ENCODE results near the gene FBXW9.
A peak's percentile ranks its signal among the peaks of the same experiment; 100 is the strongest.
"Not testable (repeated sequence)": the region's sequence is repeated elsewhere in the genome, so short reads cannot be mapped to it uniquely, and the experiment has no call there.

FBXW9 gene

DNA sequence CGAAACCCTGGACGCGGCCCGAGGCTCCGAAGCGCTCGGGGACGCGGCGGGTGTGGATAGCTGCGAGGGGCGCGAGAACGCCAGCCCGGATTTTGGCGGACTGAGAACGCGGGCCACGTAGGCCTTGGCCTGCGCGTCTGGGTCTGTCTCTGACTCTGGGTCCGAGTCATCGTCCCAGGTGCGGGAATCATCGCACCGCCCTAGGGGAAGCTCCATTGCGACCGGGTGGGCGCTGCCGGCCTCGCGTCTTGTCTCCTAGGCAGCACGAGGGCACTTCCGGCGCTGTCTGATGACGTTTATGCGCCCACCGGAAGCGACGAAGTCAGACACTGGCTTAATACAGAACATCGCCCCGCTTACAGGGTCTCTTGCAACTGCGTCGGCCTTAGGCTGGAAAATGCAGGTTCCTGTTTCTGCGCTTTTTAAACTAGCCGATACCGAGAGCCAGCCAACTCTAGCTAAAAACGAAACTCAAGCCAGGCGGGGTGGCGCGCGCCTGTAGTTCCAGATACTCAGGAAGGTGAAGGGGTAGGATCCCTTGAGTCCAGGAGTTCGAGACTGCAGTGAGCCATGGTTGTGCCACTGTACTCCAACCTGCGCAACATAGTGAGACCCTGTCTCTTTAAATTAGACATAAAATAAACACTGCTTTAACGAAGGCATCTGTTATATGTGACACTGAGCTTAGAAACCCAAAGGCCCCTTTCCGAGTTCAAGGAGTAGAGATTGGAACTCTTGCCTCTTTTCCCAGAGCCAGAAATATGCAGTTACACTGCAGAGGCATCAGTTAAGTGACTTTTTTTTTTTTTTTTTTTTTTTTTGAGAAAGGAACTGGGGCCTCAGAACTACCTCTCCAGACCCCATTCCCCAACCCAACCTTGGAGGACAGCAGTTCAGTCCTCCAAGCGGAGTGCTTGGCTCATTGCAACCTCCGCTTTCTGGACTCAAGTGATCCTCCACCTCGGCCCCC lies at the start of gene FBXW9:
Gene FBXW9 (minus strand): TSS at position 266 of the 970 bp plus-strand sequence. CDS start 50 bp downstream, at position 216.
- DNase-seq: peak; percentile 77 to 93

DNA sequence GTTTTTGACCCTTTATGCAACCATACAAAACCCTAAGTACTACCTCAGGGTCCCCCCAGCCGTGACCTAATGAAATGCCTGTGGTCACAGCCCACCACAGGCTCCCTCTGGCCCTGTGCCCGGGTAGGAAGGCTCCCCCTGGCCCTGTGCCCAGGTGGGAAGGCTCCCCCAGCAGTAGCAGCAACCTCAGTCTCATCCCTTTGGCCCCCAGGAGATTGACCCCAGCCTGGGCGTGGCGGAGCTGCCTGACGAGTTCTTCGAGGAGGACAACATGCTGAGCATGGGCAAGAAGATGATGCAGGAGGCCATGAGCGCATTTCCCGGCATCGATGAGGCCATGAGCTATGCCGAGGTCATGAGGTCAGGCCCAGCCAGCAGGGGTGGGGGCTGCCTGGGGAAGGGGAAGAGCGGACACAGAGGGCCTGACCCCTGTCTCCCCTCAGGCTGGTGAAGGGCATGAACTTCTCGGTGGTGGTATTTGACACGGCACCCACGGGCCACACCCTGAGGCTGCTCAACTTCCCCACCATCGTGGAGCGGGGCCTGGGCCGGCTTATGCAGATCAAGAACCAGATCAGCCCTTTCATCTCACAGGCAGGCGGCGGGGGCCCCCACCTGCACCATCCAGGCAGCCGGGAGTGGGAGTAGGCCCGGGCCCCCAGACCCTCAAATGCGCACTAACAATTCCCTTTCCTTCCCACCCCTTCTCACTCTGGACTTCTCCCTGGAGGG lies 48.9 kb upstream of the FBXW9 start:
- no peak for DNase-seq

DNA sequence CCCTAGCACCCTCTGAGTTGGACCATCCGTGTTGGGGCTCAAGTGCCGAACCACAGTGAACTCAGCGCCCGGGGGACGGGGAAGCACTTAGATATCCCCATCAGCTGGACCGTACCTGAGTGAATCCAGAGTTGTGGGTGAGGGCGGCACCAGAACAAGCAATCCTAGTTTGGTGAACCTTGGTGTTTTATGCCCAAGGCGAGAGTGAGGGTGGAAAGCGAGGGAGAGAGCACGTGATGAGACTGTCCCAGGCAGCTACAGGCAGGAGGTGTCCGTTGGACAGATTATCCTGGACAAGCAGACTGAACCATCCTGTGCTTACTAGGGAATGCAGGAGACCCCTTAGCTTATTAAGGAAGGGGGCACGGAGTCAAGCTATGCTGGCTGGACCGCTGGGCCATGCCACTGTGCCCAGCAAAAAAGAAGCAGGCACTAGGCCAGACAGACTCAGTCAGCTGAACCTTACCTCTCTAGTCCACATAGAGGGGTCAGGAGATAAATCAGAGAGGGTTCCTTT lies 41.5 kb upstream of the FBXW9 start:
- no peak for DNase-seq

DNA sequence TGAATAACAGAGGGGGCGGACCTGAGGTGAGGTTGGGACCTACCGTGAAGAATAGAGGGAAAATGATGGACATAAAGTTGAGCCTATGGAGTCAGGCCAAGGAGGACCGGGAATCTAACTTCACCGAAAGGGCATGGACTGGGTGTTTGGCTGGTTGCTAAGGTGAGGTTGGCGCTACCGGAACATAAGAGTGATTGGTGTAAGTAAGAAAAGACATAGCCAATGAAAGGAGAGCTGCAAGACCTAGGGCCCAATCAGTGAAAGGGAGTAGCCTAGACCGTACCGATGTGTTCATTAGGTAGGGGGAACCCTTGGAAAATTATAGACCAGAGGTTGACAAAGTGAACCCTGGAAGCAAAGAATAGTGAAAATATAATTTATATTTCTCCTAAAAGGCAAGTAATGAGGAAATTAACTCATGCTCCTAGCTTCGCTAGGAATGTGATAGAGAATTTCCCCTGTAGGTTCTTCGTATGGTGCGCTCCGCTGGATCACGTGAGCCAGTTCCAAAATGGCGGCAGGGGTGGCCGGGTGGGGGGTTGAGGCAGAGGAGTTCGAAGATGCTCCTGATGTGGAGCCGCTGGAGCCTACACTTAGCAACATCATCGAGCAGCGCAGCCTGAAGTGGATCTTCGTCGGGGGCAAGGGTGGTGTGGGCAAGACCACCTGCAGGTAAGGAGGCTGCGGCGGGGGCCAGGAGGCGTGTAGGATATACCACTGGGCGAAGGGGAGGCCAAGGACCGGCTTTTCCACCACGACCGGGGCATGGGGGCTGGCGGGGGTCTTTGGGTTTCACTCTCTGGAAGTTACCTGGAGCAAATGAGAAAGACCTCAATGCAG lies 40.8 kb upstream of the FBXW9 start, which contains the start of gene GET3:
Gene GET3 (plus strand): TSS at position 503 of the 840 bp plus-strand sequence. CDS start 9 bp downstream, at position 512.
- DNase-seq: peak; percentile 83 to 99

DNA sequence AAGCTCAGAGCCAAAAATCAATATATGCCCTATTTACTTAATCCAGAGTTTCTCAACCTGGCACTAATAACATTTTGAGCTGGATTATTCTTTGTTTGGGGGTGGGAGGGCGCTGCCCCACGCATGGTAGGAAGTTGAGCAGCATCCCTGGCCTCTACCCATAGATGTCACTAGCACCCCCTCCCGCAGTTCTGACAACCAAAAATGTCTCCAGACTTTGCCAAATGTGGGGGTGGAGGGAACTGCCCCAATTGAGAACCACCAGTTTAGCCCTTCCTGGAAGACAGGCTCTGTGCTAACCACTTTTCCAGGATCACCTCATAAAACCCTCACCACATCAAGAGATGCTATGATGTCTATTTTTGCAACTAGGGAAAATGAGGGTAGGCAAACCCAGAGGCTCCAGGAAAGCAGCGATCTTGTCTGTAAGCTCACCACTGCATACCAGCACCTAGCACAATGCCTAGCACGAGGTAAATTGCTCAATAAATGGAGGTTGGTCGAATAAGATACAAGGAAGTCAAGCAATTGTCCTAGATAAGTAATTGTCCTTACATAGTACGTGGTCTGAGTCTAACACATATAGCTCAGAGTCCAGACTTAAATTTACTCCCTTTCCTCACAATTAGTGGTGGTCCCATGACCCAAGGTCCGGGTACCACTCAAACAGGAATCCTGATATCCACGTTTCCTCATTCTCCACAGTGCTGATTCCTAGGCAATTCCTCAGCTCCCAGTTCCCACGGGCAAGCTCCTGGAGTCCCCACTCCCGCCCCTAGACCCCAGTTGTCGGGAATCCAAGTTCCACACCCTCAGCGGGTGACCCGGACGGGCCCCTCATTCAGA lies 37.2 kb upstream of the FBXW9 start:
- peak in 1 of 2 donors; percentile 7 for DNase-seq

DNA sequence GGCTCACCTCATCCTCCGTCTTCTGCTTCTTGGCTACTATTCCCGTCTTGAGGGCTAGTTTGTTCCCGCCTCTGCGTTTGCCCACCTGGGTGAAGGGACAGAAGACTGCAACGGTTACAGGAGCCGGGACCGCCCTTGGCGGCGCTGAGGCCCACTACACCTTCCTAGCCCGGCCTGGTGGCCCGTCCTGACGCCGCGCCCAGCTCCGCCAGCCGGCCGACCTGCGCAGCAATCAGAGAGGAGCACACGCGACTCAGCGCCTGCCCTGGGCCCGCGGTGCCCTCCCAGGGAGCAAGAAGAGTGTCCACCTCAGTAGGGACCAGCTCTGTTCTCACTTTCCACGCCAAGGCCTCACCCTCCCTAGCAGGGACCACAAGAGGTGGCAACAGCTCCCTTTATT lies 34.9 kb upstream of the FBXW9 start:
- no peak for DNase-seq

DNA sequence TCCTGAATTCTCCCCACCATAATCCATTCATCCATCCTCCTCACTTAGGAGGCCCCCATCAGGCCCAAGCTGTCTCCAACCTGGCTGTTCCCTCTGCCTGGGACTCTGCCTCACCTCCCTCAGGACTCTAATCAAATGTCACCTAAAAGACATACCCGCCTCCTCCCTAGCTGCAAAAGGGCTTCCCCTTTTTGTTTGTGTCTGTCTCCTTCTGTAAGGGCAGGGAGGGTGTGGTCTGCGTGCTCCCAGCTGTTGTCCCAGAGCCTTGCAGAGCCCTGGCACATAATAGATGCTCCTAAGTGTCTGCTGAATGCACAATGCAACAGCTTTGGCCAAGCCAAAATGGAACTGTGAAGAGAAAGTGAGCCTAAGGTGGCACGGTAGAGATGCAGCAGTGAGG lies 33.6 kb upstream of the FBXW9 start:
- DNase-seq: no peak

DNA sequence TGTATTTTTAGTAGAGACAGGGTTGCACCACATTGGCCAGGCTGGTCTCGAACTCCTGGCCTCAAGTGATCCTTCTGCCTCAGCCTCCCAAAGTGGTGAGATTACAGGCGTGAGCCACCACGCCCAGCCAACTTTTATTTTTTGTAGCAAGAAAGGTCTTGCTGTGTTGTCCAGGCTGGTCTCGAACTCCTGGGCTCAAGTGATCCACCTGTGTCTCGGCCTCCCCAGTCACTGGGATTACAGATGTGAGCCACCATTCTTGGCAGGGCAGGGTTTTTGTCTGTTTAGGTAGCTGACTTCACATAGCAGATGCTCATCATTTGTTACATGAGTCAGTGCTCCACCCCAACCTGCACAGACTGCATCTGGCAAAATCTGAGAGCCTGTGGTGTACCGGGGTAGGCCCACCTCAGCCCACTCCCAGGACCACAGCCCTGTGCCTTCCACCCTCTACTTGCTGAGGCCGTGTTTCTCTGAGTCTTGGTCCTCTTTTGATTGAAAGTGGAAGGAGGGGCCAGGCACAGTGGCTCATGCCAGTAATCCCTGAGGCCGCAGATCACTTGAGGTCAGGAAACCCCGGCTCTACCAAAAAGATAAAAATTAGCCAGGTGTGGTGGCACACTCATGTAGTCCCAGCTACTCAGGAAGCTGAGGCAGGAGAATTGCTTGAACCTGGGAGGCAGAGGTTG lies 31.5 kb upstream of the FBXW9 start:
- no peak for DNase-seq

DNA sequence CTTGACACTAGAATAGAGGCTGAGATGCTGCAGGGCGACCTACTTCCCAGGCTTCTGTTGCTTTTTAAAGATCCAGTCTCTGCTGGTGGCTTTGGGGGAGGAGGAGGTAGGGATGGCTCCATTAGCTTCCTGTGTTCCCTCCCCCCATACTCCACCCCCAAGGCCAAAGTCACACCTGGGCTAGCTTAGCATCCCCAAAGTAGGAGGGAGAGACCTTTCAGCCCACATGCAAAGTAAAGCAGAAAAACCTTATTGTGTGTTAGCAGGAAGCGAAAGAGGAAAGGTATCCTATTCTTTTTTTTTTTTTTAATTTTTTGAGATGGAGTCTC lies 30.5 kb upstream of the FBXW9 start:
- no peak for DNase-seq

DNA sequence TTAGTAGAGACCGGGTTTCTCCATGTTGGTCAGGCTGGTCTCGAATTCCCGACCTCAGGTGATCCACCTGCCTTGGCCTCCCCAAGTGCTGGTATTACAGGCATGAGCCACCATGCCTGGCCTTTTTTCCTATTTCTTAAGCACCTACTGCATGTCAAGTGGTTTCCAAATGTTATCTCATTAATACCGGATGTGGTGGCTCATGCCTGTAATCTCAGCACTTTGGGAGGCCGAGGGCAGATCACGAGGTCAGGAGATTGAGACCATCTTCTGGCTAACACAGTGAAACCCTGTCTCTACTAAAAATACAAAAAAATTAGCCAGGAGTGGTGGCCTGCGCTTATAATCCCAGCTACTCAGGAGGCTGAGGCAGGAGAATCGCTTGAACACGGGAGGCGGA lies 29.2 kb upstream of the FBXW9 start:
- DNase-seq: not testable (repeated sequence)

DNA sequence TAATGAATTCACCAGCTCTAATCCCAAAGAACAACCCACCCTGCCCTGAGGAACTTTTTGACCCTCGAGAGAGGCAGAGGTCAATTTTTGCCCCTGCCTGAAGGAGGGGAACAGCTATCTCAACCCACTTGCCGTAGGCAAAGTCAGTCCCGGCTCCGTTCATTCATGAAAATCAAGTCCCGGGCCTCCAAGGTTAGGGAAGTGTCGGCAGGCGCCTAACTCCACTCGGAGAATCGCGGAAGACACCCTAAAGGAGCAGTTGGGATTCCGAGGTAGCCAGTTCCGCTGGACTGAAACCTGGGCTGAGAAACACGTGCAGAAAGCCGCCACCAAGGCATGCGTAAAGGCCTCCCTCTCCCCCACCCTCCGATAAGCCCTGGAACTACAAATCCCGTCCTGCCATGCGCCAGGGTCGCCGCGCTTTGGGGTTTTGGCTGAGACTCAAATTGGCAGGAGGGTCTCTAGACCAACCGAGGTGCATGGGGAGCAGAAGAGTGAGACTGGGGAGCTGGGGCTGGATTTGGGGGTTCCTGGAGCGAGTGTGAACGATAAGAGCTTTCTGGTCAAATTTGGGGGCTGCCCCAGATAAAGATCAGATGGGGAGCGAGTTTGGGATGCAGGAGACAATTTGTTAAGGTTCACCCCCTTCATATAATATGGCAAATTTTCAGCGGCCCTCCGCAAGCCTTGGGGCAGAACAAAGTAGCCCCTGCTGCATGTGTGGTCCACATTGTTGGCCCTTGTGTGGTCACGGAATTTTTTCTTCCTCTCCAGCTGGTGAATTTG lies 27.4 kb upstream of the FBXW9 start, which contains the start of gene TNPO2:
Gene TNPO2 (minus strand): TSS at position 292 of the 786 bp plus-strand sequence. CDS start 2,955 bp downstream, outside the sequence.
- peak; percentile 15 to 58 for DNase-seq

DNA sequence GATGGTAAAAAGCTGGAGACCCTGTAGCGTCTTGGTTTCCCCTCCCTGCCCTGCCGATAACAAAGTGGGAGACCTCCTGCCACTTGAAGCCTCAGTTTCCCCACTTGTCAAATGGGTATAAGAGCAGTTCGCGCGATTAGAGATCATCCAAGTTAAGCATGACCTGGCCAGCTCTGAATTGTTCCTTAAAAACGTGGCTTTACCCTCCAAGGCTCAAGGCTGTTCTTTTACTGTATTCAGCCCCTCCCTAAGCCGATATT lies 26.9 kb upstream of the FBXW9 start:
- no peak for DNase-seq

DNA sequence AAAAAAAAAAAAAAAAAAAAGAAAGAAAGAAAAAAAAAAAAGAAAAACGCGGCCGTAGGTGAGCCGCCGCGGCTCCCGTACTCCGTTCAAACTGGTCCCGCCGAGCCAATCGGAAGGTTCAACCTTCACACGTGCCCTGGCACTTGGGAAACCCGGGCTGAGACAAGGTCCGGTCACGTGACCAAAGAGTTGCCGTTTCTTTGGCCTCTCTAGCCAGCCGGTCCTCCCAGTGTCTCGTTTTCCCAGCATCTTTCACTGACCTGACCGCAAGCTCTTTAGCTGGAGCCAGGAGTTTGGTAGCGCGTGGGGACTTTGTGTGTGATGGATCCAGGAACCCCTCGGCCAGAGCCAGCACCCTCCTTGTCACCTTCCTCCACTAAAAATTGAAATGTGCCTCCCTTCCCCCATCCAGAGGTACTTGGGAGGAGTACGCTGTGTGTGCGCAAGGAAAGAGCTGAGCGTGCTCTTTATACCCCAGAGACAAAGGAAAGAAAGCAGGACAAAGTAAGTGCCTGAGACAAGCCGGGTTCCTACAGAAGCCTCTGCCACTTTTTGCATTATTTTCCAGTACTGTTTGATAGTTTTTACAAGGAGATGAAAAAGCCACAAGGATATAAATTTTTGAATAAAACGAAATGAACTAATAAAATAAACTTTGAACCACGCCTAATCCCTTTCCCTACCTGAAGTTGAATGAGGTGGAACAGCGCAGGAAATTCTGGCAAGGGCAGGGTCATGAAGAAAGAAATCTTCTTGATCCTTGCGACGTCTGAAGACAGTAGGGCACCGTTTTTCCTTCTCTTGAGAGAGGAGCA lies 26.3 kb upstream of the FBXW9 start:
- DNase-seq: peak; percentile 90 to 96

DNA sequence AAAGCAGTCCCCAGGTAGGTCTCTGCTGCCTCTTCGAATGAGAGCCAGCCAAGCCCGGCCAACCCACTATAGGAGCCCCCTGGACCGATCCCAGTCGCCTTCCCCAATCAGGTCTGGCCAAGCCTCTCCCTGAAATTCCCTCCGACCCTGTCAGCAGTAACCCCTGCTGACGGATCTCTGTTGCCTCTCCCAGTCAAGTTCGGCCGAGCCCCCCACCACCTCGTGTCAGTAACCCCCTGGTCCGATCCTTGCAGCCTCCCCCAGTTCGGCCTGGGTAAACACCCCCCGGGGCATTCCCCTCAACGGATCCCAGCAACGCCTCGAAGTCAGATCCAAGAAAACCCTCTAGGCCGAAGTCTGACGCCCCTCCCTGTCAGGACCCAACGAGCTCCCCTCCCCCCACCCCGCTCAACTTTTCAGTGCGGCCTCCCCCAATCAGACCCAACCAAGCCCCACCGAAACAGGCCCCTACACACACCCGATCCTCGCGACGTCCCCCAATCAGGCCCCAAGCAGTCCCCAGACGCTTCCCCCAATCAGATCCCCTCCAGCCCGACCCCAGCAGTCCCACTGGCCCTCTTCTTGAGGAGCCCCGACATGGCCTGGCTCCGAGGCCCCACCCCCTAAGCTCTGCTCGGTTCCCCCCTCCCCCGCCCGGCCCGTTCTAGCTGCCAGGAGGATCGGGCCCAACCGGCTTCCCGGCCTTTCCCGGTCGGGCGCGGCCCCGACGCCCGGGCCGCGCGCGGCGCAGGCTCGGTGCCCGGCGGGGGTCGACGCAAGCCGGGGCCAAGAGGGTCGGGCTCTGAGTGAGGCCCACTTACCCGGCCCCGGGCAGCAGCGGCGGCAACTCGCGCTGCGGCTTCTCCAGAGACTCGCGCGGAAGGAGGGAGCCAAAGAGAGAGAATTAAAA lies 25.5 kb upstream of the FBXW9 start:
- peak in 1 of 2 donors; percentile 55 for DNase-seq

DNA sequence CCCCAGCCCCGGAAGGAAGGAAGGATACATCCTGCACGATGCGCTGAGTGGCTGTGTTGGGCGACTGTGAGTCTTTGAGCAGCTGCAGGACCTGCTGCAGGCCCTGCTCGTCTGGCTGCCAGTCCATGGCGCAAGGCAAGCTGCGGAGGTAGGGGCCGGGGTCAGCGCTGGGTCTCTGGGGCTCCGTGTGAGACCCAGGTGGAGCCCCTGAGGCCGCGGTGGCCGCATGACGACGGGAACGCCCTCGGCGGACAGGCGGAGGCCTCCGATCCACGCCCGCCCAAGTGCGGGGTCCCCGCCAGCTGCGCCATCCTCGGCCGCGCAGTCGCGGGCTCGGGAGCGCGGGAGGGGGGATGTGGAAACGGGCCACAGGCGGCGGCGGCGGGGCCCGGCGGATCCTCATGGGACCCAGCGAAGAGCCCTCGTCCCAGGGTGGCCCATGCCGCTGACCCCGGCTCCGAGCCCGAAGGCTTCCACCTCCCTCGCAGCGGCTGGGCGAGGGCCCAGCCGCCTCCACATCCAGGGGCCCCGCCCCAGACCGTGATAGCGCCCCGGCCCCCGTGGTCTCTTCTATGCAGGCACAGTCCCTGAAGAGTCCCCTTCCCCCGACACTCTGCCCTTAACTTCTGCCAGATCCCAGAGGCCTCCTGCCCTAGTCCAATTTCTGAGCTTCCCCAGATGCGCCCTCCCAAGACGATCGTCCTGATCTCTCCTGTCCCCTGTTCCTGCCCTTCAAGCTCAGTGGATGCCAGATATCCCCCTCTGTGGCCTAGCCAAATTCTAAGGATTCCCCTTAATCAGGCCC lies 24.6 kb upstream of the FBXW9 start:
- no peak for DNase-seq

DNA sequence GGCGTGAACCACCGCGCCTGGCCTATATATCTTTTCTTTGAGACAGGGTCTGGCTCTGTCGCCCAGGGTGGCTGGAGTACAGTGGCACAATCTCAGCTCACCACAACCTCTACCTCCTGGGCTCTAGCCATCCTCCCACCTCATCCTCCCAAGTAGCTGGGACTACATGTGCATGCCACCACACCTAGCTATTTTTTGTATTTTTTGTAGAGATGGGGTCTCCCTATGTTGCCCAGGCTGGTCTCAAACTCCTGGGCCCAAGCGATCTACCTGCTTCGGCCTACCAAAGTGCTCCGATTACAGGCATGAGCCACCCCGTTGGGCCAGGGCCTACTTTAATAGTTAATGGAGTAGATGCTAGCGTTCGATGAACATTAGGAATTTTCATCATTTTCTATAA lies 23.9 kb upstream of the FBXW9 start:
- no peak for DNase-seq

DNA sequence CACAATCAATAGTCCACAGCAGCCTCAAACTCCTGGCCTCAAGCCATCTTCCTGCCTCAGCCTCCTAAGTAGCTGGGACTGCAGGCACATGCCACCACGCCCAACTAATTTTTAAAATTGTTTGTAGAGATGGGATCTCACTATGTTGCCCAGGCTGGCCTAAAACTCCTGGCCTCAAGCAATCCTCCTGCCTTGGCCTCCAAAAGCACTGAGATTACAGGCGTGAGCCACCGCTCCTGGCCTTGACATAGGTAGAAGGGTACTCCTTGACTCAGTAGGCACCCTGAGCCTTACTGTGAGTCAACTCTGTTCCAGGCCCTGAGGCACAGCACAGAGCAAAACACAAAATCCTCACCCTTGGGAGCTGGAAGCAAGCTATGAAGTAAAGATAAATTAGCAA lies 19.5 kb upstream of the FBXW9 start:
- DNase-seq: no peak

Data from hippocampal formation (tissue), 2 donors.